GM12878 (cell line): ENCODE data around the gene IQCC. TPM values are rescaled to one million over a fixed set of nuclear protein-coding genes. Genes with fewer than 3 reads are reported as not detected.

Experiments
- ATAC-seq: fragments of 200-7000 bp; cut with Tn5 transposase; 3 replicates; pipeline ENCODE4 v1.9.1; 2020; ENCODE audit warnings: mild to moderate bottlenecking, moderate library complexity
- BruUV-seq: library from RNA; stranded (reverse); fragments of 400-500 nt; replicated peaks from 2 replicates; lab custom pipeline; 2021; lab: Mats Ljungman, UMichigan
- CTCF ChIA-PET: fragments of 300-600 bp; sonication (Branson Sonifier 250); formaldehyde crosslinking; extraction: SDS; loops from one replicate; lab custom pipeline; 2021; ENCODE audit warnings: inconsistent platforms; lab: Yijun Ruan, JAX
- POLR2A ChIA-PET: fragments of 350-600 bp; formaldehyde crosslinking; extraction: SDS; loops from one replicate; lab custom pipeline; 2021; ENCODE audit warnings: inconsistent platforms; lab: Charles Lee
- RAD21 ChIA-PET: fragments of 300-600 bp; sonication (Branson Sonifier 250); formaldehyde crosslinking; loops from one replicate; lab custom pipeline; 2023; ENCODE audit warnings: antibody characterized with exemption; ENCODE audit not compliant: unreplicated experiment; lab: Charles Lee
- SMC1A ChIA-PET: fragments of 300-600 bp; sonication (Branson Sonifier 250); formaldehyde crosslinking; loops from one replicate; lab custom pipeline; 2023; ENCODE audit not compliant: unreplicated experiment, uncharacterized antibody; lab: Charles Lee
- DNase-seq: peaks from one replicate; pipeline ENCODE4 v3.0.0-alpha.2; 2011; ENCODE audit warnings: low read depth, low spot score
- FAIRE-seq: peaks from 3 replicates; lab custom pipeline; 2011; peaks lifted over from hg19 to GRCh38; lab: Jason Lieb, UNC
- H2AFZ ChIP-seq: 2 replicates; pipeline ENCODE4 v1.6.0; 2011; ENCODE audit warnings: low read depth, low read length, control low read depth; ENCODE audit not compliant: control insufficient read depth
- H3K27ac ChIP-seq: 2 replicates; pipeline ENCODE4 v1.5.1; 2011; ENCODE audit warnings: control low read depth; ENCODE audit not compliant: control insufficient read depth, insufficient read depth
- H3K27me3 ChIP-seq, 2 experiments: replicated peaks in 1 of 2; 2 replicates each; pipeline versions ENCODE4 v1.6.0 to v1.6.1; 2011; ENCODE audit warnings: low read length in 1 of 2; ENCODE audit not compliant: control insufficient read depth in 2 of 2, insufficient read depth in 2 of 2
- H3K36me3 ChIP-seq, 2 experiments: 2 replicates each; pipeline ENCODE4 v1.5.1; 2011; ENCODE audit warnings: low read length in 1 of 2; ENCODE audit not compliant: control insufficient read depth in 2 of 2, insufficient read depth in 2 of 2
- H3K4me1 ChIP-seq: 2 replicates; pipeline ENCODE4 v1.6.1; 2011; ENCODE audit warnings: mild to moderate bottlenecking, low read length, moderate library complexity, mixed read lengths; ENCODE audit not compliant: control insufficient read depth, insufficient read depth
- H3K4me2 ChIP-seq: 2 replicates; pipeline ENCODE4 v1.6.0; 2011; ENCODE audit warnings: control low read depth; ENCODE audit not compliant: control insufficient read depth, insufficient read depth
- H3K4me3 ChIP-seq: fragments of 200-600 bp; sonication (generic); 2 replicates; pipeline ENCODE4 v1.5.1; 2016
- H3K79me2 ChIP-seq: 2 replicates; pipeline ENCODE4 v1.6.0; 2011; ENCODE audit warnings: low read length; ENCODE audit not compliant: control insufficient read depth, insufficient read depth
- H3K9ac ChIP-seq: 2 replicates; pipeline ENCODE4 v1.8.0; 2011; ENCODE audit warnings: low read length, control low read depth, mixed read lengths; ENCODE audit not compliant: control insufficient read depth, insufficient read depth
- H3K9me3 ChIP-seq: replicated peaks from 3 replicates; pipeline ENCODE4 v1.5.1; 2011; ENCODE audit warnings: mild to moderate bottlenecking, low read length; ENCODE audit not compliant: control insufficient read depth, insufficient read depth
- H4K20me1 ChIP-seq: 2 replicates; pipeline ENCODE4 v1.6.0; 2011; ENCODE audit not compliant: control insufficient read depth, insufficient read depth
- ATF3 ChIP-seq: IDR thresholded peaks from 2 replicates; pipeline ENCODE4 v1.6.1; 2011; ENCODE audit warnings: low read depth, mild to moderate bottlenecking, low read length, moderate library complexity, borderline replicate concordance; ENCODE audit errors: extremely low read depth
- BACH1 ChIP-seq: fragments of 450-650 bp; IDR thresholded peaks from 2 replicates; pipeline ENCODE4 v1.6.1; 2017; ENCODE audit warnings: mild to moderate bottlenecking, borderline replicate concordance
- BMI1 ChIP-seq: fragments of 450-650 bp; IDR thresholded peaks from 2 replicates; pipeline ENCODE4 v1.6.1; 2016; ENCODE audit warnings: mild to moderate bottlenecking, moderate library complexity, borderline replicate concordance
- CBX3 ChIP-seq: fragments of 200-600 bp; sonication (generic); IDR thresholded peaks from 2 replicates; pipeline ENCODE4 v1.6.1; 2016; ENCODE audit warnings: low read depth, borderline replicate concordance
- CEBPZ ChIP-seq: fragments of 150-350 bp; IDR thresholded peaks from 2 replicates; pipeline ENCODE4 v1.6.1; 2016; ENCODE audit warnings: low read depth, low read length
- IKZF1 ChIP-seq: fragments of 450-650 bp; conservative IDR thresholded peaks from 2 replicates; pipeline ENCODE4 v1.6.1; 2017; ENCODE audit warnings: antibody characterized with exemption, mild to moderate bottlenecking
- KAT2A ChIP-seq: conservative IDR thresholded peaks from 2 replicates; pipeline ENCODE4 v1.6.1; 2011; ENCODE audit warnings: low read depth, low read length; ENCODE audit not compliant: control insufficient read depth
- MXI1 ChIP-seq: fragments of 150-350 bp; IDR thresholded peaks from 2 replicates; pipeline ENCODE4 v1.6.1; 2011; ENCODE audit warnings: low read depth, mild to moderate bottlenecking, inconsistent platforms, low read length, improper control_type of control experiment
- NBN ChIP-seq: fragments of 450-650 bp; IDR thresholded peaks from 2 replicates; pipeline ENCODE4 v1.6.1; 2016
- WGBS: methylation state at CpG from one replicate; pipeline ENCODE4 v1.1.6; 2016; ENCODE audit warnings: low lambda C conversion rate; ENCODE audit not compliant: insufficient replicate concordance, insufficient coverage; ENCODE audit errors: missing lambda C conversion rate; 5-methylcytosine and 5-hydroxymethylcytosine counted together
- in situ Hi-C: fragments of 300-500 bp; cut with MboI; formaldehyde crosslinking; loops from 9 replicates; pipeline ENCODE4 v1.14.3; 2018; ENCODE audit warnings: mixed read lengths
- intact Hi-C: fragments of 100-400 bp; cut with micrococcal nuclease; formaldehyde crosslinking; loops from one replicate; pipeline ENCODE4 v1.14.2; 2022; ENCODE audit not compliant: unreplicated experiment
- polyA plus RNA-seq, 11 experiments: library from polyadenylated mRNA; depleted of rRNA in 4 of 11; unstranded in 6 of 11; stranded (reverse) in 5 of 11; fragments of >200 nt; fragmentation: Nextera tagmentation in 4 of 11; fragmentation: Illumina TruSeq in 1 of 11; extraction: Ambion mirVana in 4 of 11; extraction: Trizol in 1 of 11; gene quantifications; 1 replicate in 1 of 11; 2 replicates in 10 of 11; pipeline versions ENCODE4 v1.2.1 to v1.2.3, GENCODE V29; 2011 to 2016; ENCODE audit warnings: inconsistent platforms in 2 of 11, missing spikeins in 2 of 11, low read depth in 1 of 11
- total RNA-seq, 4 experiments: library from RNA; depleted of rRNA in 3 of 4; stranded (reverse); fragments of >200 nt in 3 of 4; fragmentation: Illumina TruSeq in 1 of 4; extraction: Trizol in 1 of 4; gene quantifications; 2 replicates each; pipeline versions ENCODE4 v1.2.1 to v1.2.3, GENCODE V29; 2013 to 2021

Gene IQCC
- total and polyA plus RNA-seq, 10 of the 15 experiments (the other 5 are each of a cell fraction or from before 2014, with no cell fraction given) = 2.1 to 6.8 (median 4.9) TPM

- ChIA-PET SMC1A (interaction anchor here (1.3 to 1.7 kb wide), 3 partner anchors 11 to 42 kb away, joined by 3 to 4 read pairs (median 3); no protein-coding TSS in a partner anchor), POLR2A (no interaction called here), CTCF (interaction anchor here (1.1 to 1.5 kb wide), 4 partner anchors 8 to 205 kb away, joined by 3 to 7 read pairs (median 4); no protein-coding TSS in a partner anchor), RAD21 (no interaction called here)
- in situ Hi-C loops = no loop called here
- Histone ChIP-seq H2AFZ (no peak overlapping the region), H3K79me2 (peaks cover 6% of the 10 kb centered on the region), H3K4me1 (peaks cover 14% of the 10 kb centered on the region), H3K27ac (no peak overlapping the region), H4K20me1 (no peaks in the 10 kb centered on the region), H3K9me3 (no peaks in the 10 kb centered on the region), H3K4me2 (no peak overlapping the region), H3K4me3 (no peak overlapping the region), H3K27me3 (no peaks in the 10 kb centered on the region), H3K9ac (no peak overlapping the region), H3K36me3 (peaks cover 0 to 1% of the 10 kb centered on the region in 2 experiments; a peak in 1 of 4 replicates)
- no peak for DNase-seq
- intact Hi-C loops = no loop called here
- FAIRE-seq = no peak
- 0 out of 2 replicates have a peak, but pooled peaks have one; percentile 26 for TF ChIP-seq IKZF1
- TF ChIP-seq CBX3 = no peak
- WGBS = 13% methylated on average over 6 of the region's 6 CpGs
- ATAC-seq = no peak
- no TSS peak for BruUV-seq
Observed at GRCh38 chr1:32208469-32208868, 3.0 kb downstream of the IQCC start.

- Histone ChIP-seq H2AFZ (no peak within 1 kb of the TSS), H3K27me3 (no peaks in the 10 kb centered on the region), H3K4me3 (no peak within 1 kb of the TSS), H3K4me2 (0 out of 2 replicates have a peak within 1 kb of the TSS, but pooled peaks have one; percentile 11), H3K4me1 (peaks cover 14% of the 10 kb centered on the region), H3K79me2 (peaks cover 4% of the 10 kb centered on the region), H3K9ac (no peak within 1 kb of the TSS), H3K36me3 (peaks cover 0 to 1% of the 10 kb centered on the region in 2 experiments; a peak in 1 of 4 replicates), H3K27ac (no peak within 1 kb of the TSS), H3K9me3 (no peaks in the 10 kb centered on the region), H4K20me1 (no peaks in the 10 kb centered on the region)
- ChIA-PET RAD21 (no interaction called here), POLR2A (no interaction called here), CTCF (interaction anchor here (1.1 to 2.4 kb wide), 4 partner anchors 12 to 205 kb away, joined by 3 to 9 read pairs (median 5); no protein-coding TSS in a partner anchor), SMC1A (interaction anchor here (0.9 to 1.7 kb wide), 2 partner anchors 41 to 107 kb away, joined by 3 to 4 read pairs; no protein-coding TSS in a partner anchor)
- 89% methylated on average over 5 of the region's 5 CpGs for WGBS
- FAIRE-seq (no peak), DNase-seq (no peak), ATAC-seq (no peak)
- intact Hi-C loops = no loop called here
- TF ChIP-seq BMI1 = 0 out of 2 replicates have a peak, but pooled peaks have one; percentile 27
- no peak for TF ChIP-seq KAT2A
- no peak for TF ChIP-seq BACH1
- TF ChIP-seq ATF3 = no peak
- no peak for TF ChIP-seq CEBPZ
- no peak for TF ChIP-seq NBN
- no peak for TF ChIP-seq MXI1
- in situ Hi-C loops = no loop called here
- no TSS peak for BruUV-seq
Observed at GRCh38 chr1:32208891-32209328, 3.4 kb downstream of the IQCC start, which contains the start of gene DCDC2B. TSS of gene DCDC2B (plus strand) at chr1:32209089. CDS start at chr1:32209094, 5 bp downstream.
